Vagina (tissue), 2 donors: Measurements from ENCODE around the gene UBE2J1. TPM values are rescaled to one million over a fixed set of nuclear protein-coding genes. Genes with fewer than 3 reads are reported as not detected.

Experiments used
- DNase-seq, 2 donors: peaks; one replicate each; pipeline ENCODE4 v3.0.0-alpha.2; 2017; ENCODE audit errors: extremely low spot score in 2 of 2
- H3K27ac ChIP-seq: fragments of 200-600 bp; sonication (generic); one replicate; pipeline ENCODE4 v1.5.1; 2019
- H3K27me3 ChIP-seq: fragments of 200-600 bp; sonication (generic); one replicate; pipeline ENCODE4 v1.5.1; 2019
- H3K36me3 ChIP-seq, 2 donors: fragments of 200-600 bp; sonication (generic); one replicate each; pipeline ENCODE4 v1.5.1; 2017 to 2019
- H3K4me1 ChIP-seq: fragments of 200-600 bp; sonication (generic); one replicate; pipeline ENCODE4 v1.5.1; 2019
- H3K4me3 ChIP-seq, 2 donors: fragments of 200-600 bp; sonication (generic); 1 replicate in 1 of 2; 2 replicates in 1 of 2; pipeline ENCODE4 v1.5.1; 2016 to 2019
- H3K9me3 ChIP-seq: fragments of 200-600 bp; sonication (generic); one replicate; pipeline ENCODE4 v1.5.1; 2019
- CTCF ChIP-seq, 3 experiments: fragments of 450-650 bp in 2 of 3; fragments of 200-600 bp in 1 of 3; sonication (generic) in 1 of 3; IDR thresholded peaks; one replicate each; pipeline ENCODE4 v1.5.1; 2017 to 2019; ENCODE audit warnings: antibody characterized with exemption in 3 of 3, mild to moderate bottlenecking in 2 of 3, moderate library complexity in 2 of 3
- POLR2A ChIP-seq, 2 donors: fragments of 450-650 bp; IDR thresholded peaks; one replicate each; pipeline ENCODE4 v1.6.1; 2017; ENCODE audit warnings: antibody characterized with exemption in 2 of 2, mild to moderate bottlenecking in 2 of 2, moderate library complexity in 2 of 2
- POLR2AphosphoS5 ChIP-seq, 2 donors: sonication (generic); formaldehyde crosslinking; IDR thresholded peaks; one replicate each; pipeline ENCODE4 v1.9.0; 2017; ENCODE audit warnings: antibody characterized with exemption in 2 of 2, mild to moderate bottlenecking in 2 of 2, low read depth in 1 of 2; ENCODE audit not compliant: insufficient read depth in 1 of 2
- intact Hi-C: fragments of 100-400 bp; cut with DNase I; formaldehyde crosslinking; loops from one replicate; pipeline ENCODE4 v1.15.1; 2023
- total RNA-seq: library from RNA; depleted of rRNA; stranded (reverse); fragments of >200 nt; gene quantifications from one replicate; pipeline ENCODE4 v1.2.3, GENCODE V29; 2016

The UBE2J1 gene
- total RNA-seq, 1 donor from 2014 or later: 23.8 TPM

DNA sequence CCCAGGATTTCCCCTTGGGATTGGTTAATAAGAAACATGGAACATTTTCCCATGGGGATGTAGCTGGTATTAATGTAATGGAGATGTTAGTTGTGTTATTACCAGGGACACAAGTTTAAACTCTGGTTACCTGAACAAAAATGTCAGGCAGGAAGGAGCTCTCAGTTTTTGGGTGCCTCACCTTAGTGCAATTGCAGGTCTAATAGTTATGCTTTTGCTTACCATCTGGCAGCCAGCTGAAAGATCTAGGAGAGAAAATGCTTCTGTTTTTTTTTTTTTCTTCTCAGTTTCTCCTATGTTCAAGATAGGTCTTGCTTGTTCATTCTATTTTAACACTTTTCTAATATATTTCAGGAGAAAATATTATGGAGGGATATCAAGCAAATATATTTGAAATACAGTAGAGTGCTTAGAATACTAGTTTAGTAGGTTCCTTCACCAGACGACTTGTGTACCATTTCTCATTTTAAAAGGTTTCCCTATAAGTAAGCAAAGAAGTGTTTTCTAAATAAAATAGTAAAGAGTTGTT lies 4.2 kb upstream of the UBE2J1 start:
- no peak for DNase-seq
- TF ChIP-seq POLR2AphosphoS5 (IDR thresholded peaks at IDR 0.05; ENCODE audit: insufficient read depth in 1 of 2, low read depth in 1 of 2) (no peak), POLR2A (IDR thresholded peaks at IDR 0.05) (no peak), CTCF (IDR thresholded peaks at IDR 0.05) (no peak)
- no peaks in the 10 kb centered on the region for H3K27me3 ChIP-seq
- no peak overlapping the region for H3K27ac ChIP-seq
- intact Hi-C loops: no loop called here
- no peaks in the 10 kb centered on the region for H3K9me3 ChIP-seq
- peaks cover 10% of the 10 kb centered on the region for H3K4me1 ChIP-seq
- no peaks in the 10 kb centered on the region for H3K36me3 ChIP-seq
- no peak overlapping the region for H3K4me3 ChIP-seq

- TF ChIP-seq POLR2AphosphoS5 (IDR thresholded peaks at IDR 0.05; ENCODE audit: insufficient read depth in 1 of 2, low read depth in 1 of 2) (no peak), CTCF (IDR thresholded peaks at IDR 0.05) (no peak), POLR2A (IDR thresholded peaks at IDR 0.05) (no peak)
- intact Hi-C loops: no loop called here
- Histone ChIP-seq H3K4me3 (no peak overlapping the region), H3K4me1 (peaks cover 20% of the 10 kb centered on the region), H3K27me3 (no peaks in the 10 kb centered on the region), H3K9me3 (no peaks in the 10 kb centered on the region), H3K27ac (no peak overlapping the region), H3K36me3 (no peaks in the 10 kb centered on the region)
- no peak for DNase-seq
Observed at GRCh38 chr6:89355511-89356194, 3.1 kb upstream of the UBE2J1 start.

GRCh38 chr6:89353702-89354392 lies 1.3 kb upstream of the UBE2J1 start:
- DNase-seq: no peak
- TF ChIP-seq POLR2AphosphoS5 (IDR thresholded peaks at IDR 0.05; ENCODE audit: insufficient read depth in 1 of 2, low read depth in 1 of 2): no peak
- TF ChIP-seq CTCF (IDR thresholded peaks at IDR 0.05): no peak
- no peak for TF ChIP-seq POLR2A (IDR thresholded peaks at IDR 0.05)
- Histone ChIP-seq H3K36me3 (no peaks in the 10 kb centered on the region), H3K4me1 (peaks cover 36% of the 10 kb centered on the region), H3K4me3 (no peak overlapping the region), H3K9me3 (no peaks in the 10 kb centered on the region), H3K27me3 (no peaks in the 10 kb centered on the region), H3K27ac (peak overlapping the region; percentile 96)
- intact Hi-C loops: loop anchor here (5.0 kb wide), 1 partner anchor 272 kb away; the partner anchor contains the start of gene PNRC1

- Histone ChIP-seq H3K27me3 (no peaks in the 10 kb centered on the region), H3K4me1 (peaks cover 43% of the 10 kb centered on the region), H3K9me3 (no peaks in the 10 kb centered on the region), H3K36me3 (no peaks in the 10 kb centered on the region), H3K4me3 (peak overlapping the region; percentile 70 to 87), H3K27ac (peak overlapping the region; percentile 96)
- no peak for DNase-seq
- intact Hi-C loops: loop anchor here (5.0 kb wide), 1 partner anchor 271 kb away; the partner anchor contains the start of gene PNRC1
- no peak for TF ChIP-seq CTCF (IDR thresholded peaks at IDR 0.05)
- no peak for TF ChIP-seq POLR2A (IDR thresholded peaks at IDR 0.05)
- no peak for TF ChIP-seq POLR2AphosphoS5 (IDR thresholded peaks at IDR 0.05; ENCODE audit: insufficient read depth in 1 of 2, low read depth in 1 of 2)
Observed at GRCh38 chr6:89353118-89353556, 615 bp upstream of the UBE2J1 start.
